Cardiac muscle cell (in vitro differentiated cells and primary cell): ENCODE measurements around the gene TP53. TPM values are rescaled to one million over a fixed set of nuclear protein-coding genes. Genes with fewer than 3 reads are reported as not detected.

Source experiments
- DNase-seq, 2 donors: peaks; one replicate each; pipeline versions ENCODE4 v3.0.0 to v3.0.0-alpha.2; 2010 to 2017; ENCODE audit warnings: low read depth in 1 of 2, low spot score in 1 of 2
- H3K27ac ChIP-seq: fragments of 200-600 bp; sonication (generic); 2 replicates; pipeline ENCODE4 v1.5.1; 2016
- H3K27me3 ChIP-seq: fragments of 200-600 bp; sonication (generic); 2 replicates; pipeline ENCODE4 v1.6.0; 2016; ENCODE audit warnings: control low read depth
- H3K36me3 ChIP-seq: fragments of 200-600 bp; sonication (generic); 2 replicates; pipeline ENCODE4 v1.5.1; 2016; ENCODE audit warnings: control low read depth
- H3K4me1 ChIP-seq: fragments of 200-600 bp; sonication (generic); 2 replicates; pipeline ENCODE4 v1.8.1; 2017; ENCODE audit warnings: low read depth, mild to moderate bottlenecking, mixed run types
- H3K4me3 ChIP-seq: fragments of 200-600 bp; sonication (generic); 2 replicates; pipeline ENCODE4 v1.5.1; 2016; ENCODE audit warnings: mild to moderate bottlenecking
- H3K9me3 ChIP-seq: fragments of 200-600 bp; sonication (generic); 2 replicates; pipeline ENCODE4 v1.5.1; 2017; ENCODE audit warnings: low read depth, mild to moderate bottlenecking, control low read depth
- CTCF ChIP-seq: IDR thresholded peaks from 2 replicates; pipeline ENCODE4 v1.5.1; 2012; ENCODE audit warnings: low read depth, mild to moderate bottlenecking, low read length
- polyA plus RNA-seq: library from polyadenylated mRNA; unstranded; fragments of >200 nt; fragmentation: Nextera tagmentation; extraction: Ambion mirVana; gene quantifications from 2 replicates; pipeline ENCODE4 v1.2.1, GENCODE V29; 2016
- total RNA-seq: library from RNA; depleted of rRNA; stranded (reverse); fragments of >200 nt; gene quantifications from 2 replicates; pipeline ENCODE4 v1.2.3, GENCODE V29; 2016

Gene TP53
- total and polyA plus RNA-seq, 2 experiments from 2014 or later, result 25.4 to 28.9 TPM

- Histone ChIP-seq H3K4me3 (no peak overlapping the region), H3K9me3 (no peaks in the 10 kb centered on the region), H3K4me1 (peaks cover 17% of the 10 kb centered on the region), H3K36me3 (no peaks in the 10 kb centered on the region), H3K27ac (no peak overlapping the region), H3K27me3 (no peaks in the 10 kb centered on the region)
- no peak for DNase-seq
- no peak for TF ChIP-seq CTCF
These were observed 21.7 kb upstream of the TP53 start for GRCh38 chr17:7709031-7709430.

GRCh38 chr17:7707858-7708750, 20.8 kb upstream of the TP53 start:
- H3K4me3 ChIP-seq, result no peak overlapping the region
- DNase-seq, result no peak
- H3K4me1 ChIP-seq, result peaks cover 20% of the 10 kb centered on the region
- no peaks in the 10 kb centered on the region for H3K27me3 ChIP-seq
- TF ChIP-seq CTCF, result no peak
- H3K9me3 ChIP-seq, result no peaks in the 10 kb centered on the region
- no peak overlapping the region for H3K27ac ChIP-seq
- H3K36me3 ChIP-seq, result no peaks in the 10 kb centered on the region

- no peak overlapping the region for H3K4me3 ChIP-seq
- H3K27me3 ChIP-seq, result no peaks in the 10 kb centered on the region
- no peak overlapping the region for H3K27ac ChIP-seq
These were observed 20.2 kb upstream of the TP53 start for GRCh38 chr17:7707446-7707845.

GRCh38 chr17:7706631-7707354, 19.5 kb upstream of the TP53 start:
- no peak for DNase-seq
- Histone ChIP-seq H3K36me3 (no peaks in the 10 kb centered on the region), H3K27ac (peak overlapping the region; percentile 75), H3K4me3 (peak overlapping the region; percentile 85), H3K27me3 (no peaks in the 10 kb centered on the region), H3K9me3 (no peaks in the 10 kb centered on the region), H3K4me1 (peaks cover 20% of the 10 kb centered on the region)
- no peak for TF ChIP-seq CTCF

More at GRCh38 chr17:7707446-7707845, 20.2 kb upstream of the TP53 start:
- H3K36me3 ChIP-seq, result no peaks in the 10 kb centered on the region
- no peaks in the 10 kb centered on the region for H3K9me3 ChIP-seq
- no peak for TF ChIP-seq CTCF
- H3K4me1 ChIP-seq, result peaks cover 20% of the 10 kb centered on the region
- no peak for DNase-seq

- peak in 1 of 2 donors; percentile 84 for DNase-seq
- Histone ChIP-seq H3K4me3 (peak overlapping the region; percentile 85), H3K4me1 (peaks cover 20% of the 10 kb centered on the region), H3K27ac (peak overlapping the region; percentile 75), H3K36me3 (peaks cover 4% of the 10 kb centered on the region), H3K9me3 (no peaks in the 10 kb centered on the region), H3K27me3 (no peaks in the 10 kb centered on the region)
- no peak for TF ChIP-seq CTCF
These were observed 18.3 kb upstream of the TP53 start for GRCh38 chr17:7705269-7706255.
